ENCODE measurements around the gene IER2.

DNA sequence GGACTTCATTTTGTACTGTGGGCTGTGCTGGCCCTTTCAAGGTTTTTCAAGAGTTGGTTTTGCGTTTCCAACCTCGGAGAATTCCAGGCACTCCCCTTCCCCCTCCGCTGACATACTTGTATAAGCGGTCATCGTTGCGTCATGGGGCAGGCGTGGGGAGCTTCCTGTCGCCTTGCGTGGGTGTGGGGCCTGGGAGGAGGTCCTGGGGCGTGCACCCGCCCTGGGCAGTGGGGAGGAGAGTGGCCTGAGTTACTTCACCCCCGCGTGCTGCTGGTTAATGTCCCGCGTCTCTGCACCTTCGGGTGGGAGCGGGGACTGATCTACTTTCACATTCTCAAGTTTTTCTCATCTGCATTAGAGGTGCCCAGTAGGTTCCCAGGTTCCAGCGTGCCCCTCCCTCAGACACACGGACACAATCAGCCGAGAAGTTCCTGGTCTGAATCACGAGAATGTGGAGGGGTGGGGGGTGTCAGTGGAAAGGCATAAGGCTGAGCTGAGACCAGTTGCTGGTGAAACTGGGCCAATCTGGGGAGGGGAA, 4.1 kb downstream of the IER2 start:
- TF ChIP-seq POLR2A (IDR thresholded peaks at IDR 0.05) (peak in 2 of 4 donors; percentile 58 to 63), POLR2AphosphoS5 (IDR thresholded peaks at IDR 0.05) (peak; percentile 94 to 98 (median 97)), EP300 (IDR thresholded peaks at IDR 0.05) (peak; percentile 59)
- TF ChIP-seq, protein P1, sequence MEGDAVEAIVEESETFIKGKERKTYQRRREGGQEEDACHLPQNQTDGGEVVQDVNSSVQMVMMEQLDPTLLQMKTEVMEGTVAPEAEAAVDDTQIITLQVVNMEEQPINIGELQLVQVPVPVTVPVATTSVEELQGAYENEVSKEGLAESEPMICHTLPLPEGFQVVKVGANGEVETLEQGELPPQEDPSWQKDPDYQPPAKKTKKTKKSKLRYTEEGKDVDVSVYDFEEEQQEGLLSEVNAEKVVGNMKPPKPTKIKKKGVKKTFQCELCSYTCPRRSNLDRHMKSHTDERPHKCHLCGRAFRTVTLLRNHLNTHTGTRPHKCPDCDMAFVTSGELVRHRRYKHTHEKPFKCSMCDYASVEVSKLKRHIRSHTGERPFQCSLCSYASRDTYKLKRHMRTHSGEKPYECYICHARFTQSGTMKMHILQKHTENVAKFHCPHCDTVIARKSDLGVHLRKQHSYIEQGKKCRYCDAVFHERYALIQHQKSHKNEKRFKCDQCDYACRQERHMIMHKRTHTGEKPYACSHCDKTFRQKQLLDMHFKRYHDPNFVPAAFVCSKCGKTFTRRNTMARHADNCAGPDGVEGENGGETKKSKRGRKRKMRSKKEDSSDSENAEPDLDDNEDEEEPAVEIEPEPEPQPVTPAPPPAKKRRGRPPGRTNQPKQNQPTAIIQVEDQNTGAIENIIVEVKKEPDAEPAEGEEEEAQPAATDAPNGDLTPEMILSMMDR (IDR thresholded peaks at IDR 0.05), result no peak
